C4-2B (cell line): ENCODE data around the gene CCDC148.

Experiments
- ZFX ChIP-seq: fragments of 450-650 bp; IDR thresholded peaks from 2 replicates; pipeline ENCODE4 v1.6.1; 2017
- TF ChIP-seq, protein P1 (sequence below): fragments of 450-650 bp; conservative IDR thresholded peaks from 2 replicates; pipeline ENCODE4 v1.5.1; 2017; ENCODE audit warnings: mild to moderate bottlenecking

DNA sequence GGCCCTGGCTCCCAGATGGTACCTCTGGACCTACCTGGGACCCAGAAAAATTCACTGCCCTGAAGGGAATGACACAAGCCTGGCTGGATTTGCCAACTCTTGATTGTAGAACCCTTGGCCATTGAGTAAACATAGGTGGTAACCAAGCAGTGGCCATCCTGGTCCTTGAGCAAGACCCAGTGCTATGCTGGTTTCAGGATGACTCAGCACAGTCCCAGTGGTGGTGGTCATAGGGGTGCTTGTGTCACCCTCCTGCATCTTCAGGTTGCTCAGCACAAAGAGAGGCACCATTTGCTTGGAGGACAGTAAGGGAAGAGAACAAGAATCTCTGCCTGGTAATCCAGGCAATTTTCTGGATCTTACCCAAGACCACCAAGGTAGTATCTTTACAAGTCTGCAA is 302.0 kb downstream of the CCDC148 start:
- TF ChIP-seq, protein P1, sequence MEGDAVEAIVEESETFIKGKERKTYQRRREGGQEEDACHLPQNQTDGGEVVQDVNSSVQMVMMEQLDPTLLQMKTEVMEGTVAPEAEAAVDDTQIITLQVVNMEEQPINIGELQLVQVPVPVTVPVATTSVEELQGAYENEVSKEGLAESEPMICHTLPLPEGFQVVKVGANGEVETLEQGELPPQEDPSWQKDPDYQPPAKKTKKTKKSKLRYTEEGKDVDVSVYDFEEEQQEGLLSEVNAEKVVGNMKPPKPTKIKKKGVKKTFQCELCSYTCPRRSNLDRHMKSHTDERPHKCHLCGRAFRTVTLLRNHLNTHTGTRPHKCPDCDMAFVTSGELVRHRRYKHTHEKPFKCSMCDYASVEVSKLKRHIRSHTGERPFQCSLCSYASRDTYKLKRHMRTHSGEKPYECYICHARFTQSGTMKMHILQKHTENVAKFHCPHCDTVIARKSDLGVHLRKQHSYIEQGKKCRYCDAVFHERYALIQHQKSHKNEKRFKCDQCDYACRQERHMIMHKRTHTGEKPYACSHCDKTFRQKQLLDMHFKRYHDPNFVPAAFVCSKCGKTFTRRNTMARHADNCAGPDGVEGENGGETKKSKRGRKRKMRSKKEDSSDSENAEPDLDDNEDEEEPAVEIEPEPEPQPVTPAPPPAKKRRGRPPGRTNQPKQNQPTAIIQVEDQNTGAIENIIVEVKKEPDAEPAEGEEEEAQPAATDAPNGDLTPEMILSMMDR = no peak
- no peak for TF ChIP-seq ZFX
